DOHH2 (cell line): Measurements from ENCODE around the gene KCNMA1.

ENCODE experiments used
- H3F3A ChIP-seq: fragments of 200-600 bp; sonication (generic), shearing (Covaris generic); 2 replicates; pipeline ENCODE4 v1.6.0; 2016; ENCODE audit warnings: antibody characterized with exemption, mild to moderate bottlenecking; ENCODE audit not compliant: control insufficient read depth, insufficient read depth
- H3K27ac ChIP-seq: fragments of 200-600 bp; sonication (generic); 2 replicates; pipeline ENCODE4 v1.5.1; 2014; ENCODE audit warnings: low read depth, mild to moderate bottlenecking, low read length, moderate library complexity
- H3K27me3 ChIP-seq: fragments of 200-600 bp; sonication (generic); 2 replicates; pipeline ENCODE4 v1.6.1; 2014; ENCODE audit warnings: mild to moderate bottlenecking, low read length, mixed read lengths; ENCODE audit not compliant: control insufficient read depth
- H3K36me3 ChIP-seq: fragments of 200-600 bp; sonication (generic); 2 replicates; pipeline ENCODE4 v1.6.1; 2014; ENCODE audit warnings: mild to moderate bottlenecking, low read length, moderate library complexity, mixed read lengths; ENCODE audit not compliant: control insufficient read depth
- H3K4me1 ChIP-seq: fragments of 200-600 bp; sonication (generic); 2 replicates; pipeline ENCODE4 v1.6.1; 2014; ENCODE audit warnings: mild to moderate bottlenecking, low read length, mixed read lengths; ENCODE audit not compliant: control insufficient read depth
- H3K4me2 ChIP-seq: fragments of 200-600 bp; sonication (generic); 2 replicates; pipeline ENCODE4 v1.6.0; 2014; ENCODE audit warnings: mild to moderate bottlenecking, low read length, moderate library complexity
- H3K4me3 ChIP-seq: fragments of 200-600 bp; sonication (generic); 2 replicates; pipeline ENCODE4 v1.5.1; 2014; ENCODE audit warnings: mild to moderate bottlenecking, low read length, mixed read lengths
- H3K79me2 ChIP-seq: fragments of 200-600 bp; sonication (generic); 2 replicates; pipeline ENCODE4 v1.6.1; 2014; ENCODE audit warnings: mild to moderate bottlenecking, low read length, mixed read lengths; ENCODE audit not compliant: control insufficient read depth
- H3K9me2 ChIP-seq: fragments of 200-600 bp; sonication (generic); replicated peaks from 2 replicates; pipeline ENCODE4 v1.6.1; 2014; ENCODE audit warnings: mild to moderate bottlenecking, low read length, mixed read lengths; ENCODE audit not compliant: control insufficient read depth
- H3K9me3 ChIP-seq: fragments of 200-600 bp; sonication (generic); 2 replicates; pipeline ENCODE4 v1.6.1; 2014; ENCODE audit warnings: antibody characterized with exemption, low read length, mixed read lengths; ENCODE audit not compliant: control insufficient read depth, insufficient read depth
- H4K20me1 ChIP-seq: fragments of 200-600 bp; sonication (generic); 2 replicates; pipeline ENCODE4 v1.6.0; 2014; ENCODE audit warnings: low read depth, mild to moderate bottlenecking, antibody characterized with exemption, low read length, moderate library complexity; ENCODE audit not compliant: control insufficient read depth, insufficient read depth
- CTCF ChIP-seq: fragments of 200-600 bp; sonication (generic); IDR thresholded peaks from one replicate; pipeline ENCODE4 v1.5.1; 2014; ENCODE audit warnings: antibody characterized with exemption, mild to moderate bottlenecking, low read depth, low read length; ENCODE audit not compliant: poor library complexity, severe bottlenecking
- EZH2phosphoT487 ChIP-seq: fragments of 200-600 bp; sonication (generic); IDR thresholded peaks from 2 replicates; pipeline ENCODE4 v1.6.1; 2017; ENCODE audit warnings: borderline replicate concordance, mild to moderate bottlenecking, antibody characterized with exemption, low read length, moderate library complexity, mixed read lengths

Gene KCNMA1

GRCh38 chr10:77603534-77603927 is 34.1 kb downstream of the KCNMA1 start:
- H3K4me2 ChIP-seq: no peak overlapping the region
- peaks cover 15% of the 10 kb centered on the region for H3K4me1 ChIP-seq
- H3K9me3 ChIP-seq: no peaks in the 10 kb centered on the region

GRCh38 chr10:77602913-77603533 is 34.6 kb downstream of the KCNMA1 start:
- Histone ChIP-seq H4K20me1 (no peaks in the 10 kb centered on the region), H3F3A (no peaks in the 10 kb centered on the region), H3K9me3 (no peaks in the 10 kb centered on the region), H3K27ac (no peak overlapping the region), H3K4me1 (peaks cover 15% of the 10 kb centered on the region), H3K27me3 (0 out of 2 replicates have a peak, but pooled peaks cover 2% of the 10 kb centered on the region), H3K36me3 (no peaks in the 10 kb centered on the region), H3K9me2 (no peaks in the 10 kb centered on the region), H3K4me2 (no peak overlapping the region), H3K79me2 (no peaks in the 10 kb centered on the region), H3K4me3 (no peak overlapping the region)
- TF ChIP-seq EZH2phosphoT487 (no peak), CTCF (no peak)

More at GRCh38 chr10:77603534-77603927, 34.1 kb downstream of the KCNMA1 start:
- Histone ChIP-seq H3K27ac (no peak overlapping the region), H4K20me1 (no peaks in the 10 kb centered on the region), H3K9me2 (no peaks in the 10 kb centered on the region), H3K36me3 (no peaks in the 10 kb centered on the region), H3K79me2 (no peaks in the 10 kb centered on the region), H3K27me3 (0 out of 2 replicates have a peak, but pooled peaks cover 2% of the 10 kb centered on the region), H3F3A (no peaks in the 10 kb centered on the region), H3K4me3 (no peak overlapping the region)
- TF ChIP-seq EZH2phosphoT487 (no peak), CTCF (no peak)

GRCh38 chr10:77602231-77602912 is 35.2 kb downstream of the KCNMA1 start:
- Histone ChIP-seq H3K27me3 (0 out of 2 replicates have a peak, but pooled peaks cover 2% of the 10 kb centered on the region), H3K4me1 (peaks cover 15% of the 10 kb centered on the region), H3K4me2 (no peak overlapping the region), H3K9me3 (no peaks in the 10 kb centered on the region), H3K27ac (no peak overlapping the region), H3K36me3 (no peaks in the 10 kb centered on the region), H3K9me2 (no peaks in the 10 kb centered on the region), H3K79me2 (no peaks in the 10 kb centered on the region), H3K4me3 (no peak overlapping the region), H4K20me1 (no peaks in the 10 kb centered on the region), H3F3A (no peaks in the 10 kb centered on the region)
- TF ChIP-seq CTCF (no peak), EZH2phosphoT487 (no peak)
